Natural killer cell (primary cell): ENCODE data around the gene IRAK1. TPM values are rescaled to one million over a fixed set of nuclear protein-coding genes. Genes with fewer than 3 reads are reported as not detected.

ENCODE experiments used
- ATAC-seq, 3 donors: fragments of 150-1000 bp in 2 of 3; fragments of 200-7000 bp in 1 of 3; cut with Tn5 transposase; 1 replicate in 1 of 3; 2 replicates in 2 of 3; pipeline ENCODE4 v1.10.0; 2021; ENCODE audit warnings: mild to moderate bottlenecking in 2 of 3, moderate library complexity in 2 of 3
- DNase-seq, 2 donors: peaks; one replicate each; pipeline versions ENCODE4 v3.0.0 to v3.0.0-alpha.2; 2013 to 2021; ENCODE audit warnings: mixed read lengths in 1 of 2
- H3K27ac ChIP-seq: one replicate; pipeline ENCODE4 v1.5.1; 2013; ENCODE audit warnings: mild to moderate bottlenecking, low read length
- H3K27me3 ChIP-seq: one replicate; pipeline ENCODE4 v1.6.1; 2013; ENCODE audit warnings: low read length; ENCODE audit not compliant: control insufficient read depth, insufficient read depth
- H3K36me3 ChIP-seq: one replicate; pipeline ENCODE4 v1.6.1; 2013; ENCODE audit warnings: low read length; ENCODE audit not compliant: control insufficient read depth, insufficient read depth
- H3K4me1 ChIP-seq: one replicate; pipeline ENCODE4 v1.6.1; 2013; ENCODE audit warnings: low read length; ENCODE audit not compliant: control insufficient read depth, insufficient read depth
- H3K4me3 ChIP-seq: one replicate; pipeline ENCODE4 v1.5.1; 2013; ENCODE audit warnings: low read length
- H3K9me3 ChIP-seq: one replicate; pipeline ENCODE4 v1.6.1; 2013; ENCODE audit warnings: low read length; ENCODE audit not compliant: control insufficient read depth, insufficient read depth
- H3K27ac Mint-ChIP-seq, 2 donors: one replicate each; pipeline ENCODE4 v1.8.0; 2022; ENCODE audit warnings: mild to moderate bottlenecking in 2 of 2, mixed read lengths in 2 of 2, moderate library complexity in 1 of 2
- H3K27me3 Mint-ChIP-seq, 2 donors: one replicate each; pipeline ENCODE4 v1.8.0; 2022; ENCODE audit warnings: low read depth in 2 of 2, mixed read lengths in 2 of 2
- H3K36me3 Mint-ChIP-seq: one replicate; pipeline ENCODE4 v1.8.0; 2022; ENCODE audit warnings: mixed read lengths
- H3K4me1 Mint-ChIP-seq, 2 donors: one replicate each; pipeline ENCODE4 v1.8.0; 2022; ENCODE audit warnings: mixed read lengths in 2 of 2
- H3K4me3 Mint-ChIP-seq: one replicate; pipeline ENCODE4 v1.8.0; 2022; ENCODE audit warnings: mild to moderate bottlenecking, moderate library complexity, mixed read lengths
- H3K9me3 Mint-ChIP-seq, 2 donors: one replicate each; pipeline ENCODE4 v1.8.0; 2022; ENCODE audit warnings: mixed read lengths in 2 of 2
- WGBS: methylation state at CpG from one replicate; pipeline ENCODE4 v1.1.7; 2013; ENCODE audit warnings: missing lambda C conversion rate; ENCODE audit not compliant: insufficient coverage; 5-methylcytosine and 5-hydroxymethylcytosine counted together
- intact Hi-C: fragments of 100-400 bp; cut with micrococcal nuclease; formaldehyde crosslinking; loops from one replicate; pipeline ENCODE4 v1.14.2; 2022
- total RNA-seq, 4 donors: library from RNA; stranded (reverse); fragments of 120-200 nt in 1 of 4; gene quantifications; one replicate each; pipeline versions ENCODE4 v1.2.3 to v1.2.4, GENCODE V29; 2013 to 2022
- TF ChIP-seq, protein P1 (sequence below): fragments of 200-600 bp; IDR thresholded peaks from one replicate; pipeline ENCODE4 v1.8.0; 2022; ENCODE audit warnings: antibody characterized with exemption

Gene IRAK1
- total RNA-seq, 3 donors from 2014 or later (not counting 1 experiment from before 2014, with no cell fraction given), result 87.5 to 114 (median 107) TPM

DNA sequence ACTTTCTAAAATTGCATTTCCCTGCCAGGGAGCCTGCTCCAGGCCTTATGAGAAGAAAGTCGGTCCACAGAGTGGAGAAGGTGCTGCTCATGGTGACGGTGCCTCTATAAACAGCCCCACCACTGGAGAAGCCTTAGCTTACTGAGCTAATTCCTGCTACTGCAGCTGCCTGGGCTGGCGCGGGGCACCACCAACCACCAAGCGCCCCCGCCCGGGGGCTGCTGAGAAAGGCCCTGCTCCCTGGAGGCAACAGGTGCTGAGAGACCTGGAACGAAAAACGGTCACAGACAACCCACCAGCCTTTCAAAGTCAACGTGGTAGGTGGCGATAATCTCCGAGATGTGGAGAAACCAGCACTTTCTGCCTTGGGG lies 51.0 kb downstream of the IRAK1 start:
- DNase-seq (peak in 1 of 2 donors; percentile 67), ATAC-seq (no peak)
- no peaks in the 10 kb centered on the region for H3K9me3 Mint-ChIP-seq
- peak overlapping the region; percentile 83 for H3K27ac ChIP-seq
- H3K4me3 ChIP-seq, result peak overlapping the region; percentile 97
- H3K4me3 Mint-ChIP-seq, result peak overlapping the region; percentile 100
- H3K27me3 ChIP-seq, result no peaks in the 10 kb centered on the region
- peaks cover 58% of the 10 kb centered on the region for H3K4me1 ChIP-seq
- no peaks in the 10 kb centered on the region for H3K9me3 ChIP-seq
- H3K36me3 Mint-ChIP-seq, result no peaks in the 10 kb centered on the region
- WGBS, result 0% methylated on average over 8 of the region's 12 CpGs
- peaks cover 3% of the 10 kb centered on the region for H3K36me3 ChIP-seq
- H3K27ac Mint-ChIP-seq, result peak overlapping the region; percentile 99 to 100
- H3K27me3 Mint-ChIP-seq, result no peaks in the 10 kb centered on the region
- peaks cover 36 to 48% of the 10 kb centered on the region in 2 donors for H3K4me1 Mint-ChIP-seq
- TF ChIP-seq, protein P1, sequence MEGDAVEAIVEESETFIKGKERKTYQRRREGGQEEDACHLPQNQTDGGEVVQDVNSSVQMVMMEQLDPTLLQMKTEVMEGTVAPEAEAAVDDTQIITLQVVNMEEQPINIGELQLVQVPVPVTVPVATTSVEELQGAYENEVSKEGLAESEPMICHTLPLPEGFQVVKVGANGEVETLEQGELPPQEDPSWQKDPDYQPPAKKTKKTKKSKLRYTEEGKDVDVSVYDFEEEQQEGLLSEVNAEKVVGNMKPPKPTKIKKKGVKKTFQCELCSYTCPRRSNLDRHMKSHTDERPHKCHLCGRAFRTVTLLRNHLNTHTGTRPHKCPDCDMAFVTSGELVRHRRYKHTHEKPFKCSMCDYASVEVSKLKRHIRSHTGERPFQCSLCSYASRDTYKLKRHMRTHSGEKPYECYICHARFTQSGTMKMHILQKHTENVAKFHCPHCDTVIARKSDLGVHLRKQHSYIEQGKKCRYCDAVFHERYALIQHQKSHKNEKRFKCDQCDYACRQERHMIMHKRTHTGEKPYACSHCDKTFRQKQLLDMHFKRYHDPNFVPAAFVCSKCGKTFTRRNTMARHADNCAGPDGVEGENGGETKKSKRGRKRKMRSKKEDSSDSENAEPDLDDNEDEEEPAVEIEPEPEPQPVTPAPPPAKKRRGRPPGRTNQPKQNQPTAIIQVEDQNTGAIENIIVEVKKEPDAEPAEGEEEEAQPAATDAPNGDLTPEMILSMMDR, result no peak
- intact Hi-C loops, result loop anchor here (5.0 kb wide), 2 partner anchors 41 to 206 kb away; partner anchors contain the start of genes ARHGAP4 and PLXNB3

DNA sequence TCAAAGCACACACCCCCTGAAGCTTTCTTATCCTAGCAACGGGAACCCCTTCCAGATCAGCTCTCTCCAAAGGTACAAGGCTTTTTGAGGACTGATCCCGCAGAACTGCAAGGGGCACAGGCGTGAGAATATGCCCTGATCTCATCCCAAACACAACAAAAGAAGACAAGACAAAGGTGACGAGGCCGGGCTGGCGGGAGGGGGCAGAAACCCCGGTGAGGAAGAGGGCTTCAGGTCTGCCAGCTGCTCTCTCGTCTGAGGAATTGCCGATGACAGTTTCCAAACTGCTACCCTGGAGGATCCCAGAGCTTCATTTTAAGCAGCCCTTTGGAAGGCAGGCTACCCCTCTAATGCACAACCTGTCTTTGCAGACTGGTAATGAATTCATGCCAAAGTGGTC lies 51.4 kb downstream of the IRAK1 start:
- H3K4me3 Mint-ChIP-seq, result peak overlapping the region; percentile 100
- no peaks in the 10 kb centered on the region for H3K9me3 ChIP-seq
- H3K4me1 Mint-ChIP-seq, result peaks cover 32 to 48% of the 10 kb centered on the region in 2 donors
- H3K27ac Mint-ChIP-seq, result peak overlapping the region; percentile 97 to 99
- DNase-seq (no peak), ATAC-seq (no peak)
- peak overlapping the region; percentile 2 for H3K4me3 ChIP-seq
- TF ChIP-seq, protein P1, result no peak
- no peaks in the 10 kb centered on the region for H3K36me3 Mint-ChIP-seq
- H3K27me3 ChIP-seq, result no peaks in the 10 kb centered on the region
- H3K27me3 Mint-ChIP-seq, result no peaks in the 10 kb centered on the region
- peaks cover 53% of the 10 kb centered on the region for H3K4me1 ChIP-seq
- 16% methylated on average over 8 of the region's 9 CpGs for WGBS
- no peaks in the 10 kb centered on the region for H3K9me3 Mint-ChIP-seq
- H3K36me3 ChIP-seq, result peaks cover 6% of the 10 kb centered on the region
- intact Hi-C loops, result loop anchor here (5.0 kb wide), 2 partner anchors 41 to 206 kb away; partner anchors contain the start of genes ARHGAP4 and PLXNB3
- H3K27ac ChIP-seq, result peak overlapping the region; percentile 83

DNA sequence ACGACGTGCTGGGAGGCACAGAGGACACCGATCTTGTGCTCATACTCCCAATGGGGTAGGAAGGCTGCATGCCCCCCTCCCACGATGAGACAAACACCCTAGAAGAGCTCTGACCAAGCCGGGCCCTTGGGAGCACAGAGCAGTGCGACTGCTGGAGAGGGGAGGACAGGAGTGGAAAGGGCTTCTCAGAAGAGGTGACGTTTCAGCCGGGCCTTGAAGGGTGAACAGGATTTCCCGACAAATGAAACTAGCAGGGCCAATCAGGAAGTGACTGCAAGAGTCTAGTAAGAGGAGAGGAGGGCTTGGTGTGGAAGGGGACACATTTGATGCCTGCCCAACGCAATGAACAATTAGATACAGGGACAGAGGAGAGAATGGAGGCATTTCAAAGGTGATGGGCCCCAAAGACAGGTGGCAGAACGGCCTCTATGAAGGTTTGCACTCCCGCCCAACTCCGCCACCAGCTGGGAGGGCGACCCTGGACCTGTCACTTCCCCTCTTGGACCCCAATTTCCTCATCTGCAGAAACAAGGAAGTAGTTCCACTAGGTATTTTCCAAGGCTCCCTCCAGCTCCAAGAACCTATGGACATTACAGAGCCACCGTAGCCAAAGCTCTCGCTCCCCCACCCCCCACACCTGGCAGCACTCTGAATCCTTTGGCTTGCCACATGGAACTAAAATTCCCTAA lies 52.0 kb downstream of the IRAK1 start:
- Mint-ChIP-seq H3K4me3 (peak overlapping the region; percentile 100), H3K9me3 (no peaks in the 10 kb centered on the region), H3K27me3 (no peaks in the 10 kb centered on the region), H3K27ac (peak overlapping the region; percentile 97 to 99), H3K36me3 (no peaks in the 10 kb centered on the region), H3K4me1 (peaks cover 28 to 48% of the 10 kb centered on the region in 2 donors)
- peak in 1 of 2 donors; percentile 64 for DNase-seq
- TF ChIP-seq, protein P1, result no peak
- WGBS, result 18% methylated on average over 10 of the region's 16 CpGs
- Histone ChIP-seq H3K9me3 (no peaks in the 10 kb centered on the region), H3K36me3 (peaks cover 11% of the 10 kb centered on the region), H3K27me3 (no peaks in the 10 kb centered on the region), H3K4me1 (peaks cover 51% of the 10 kb centered on the region), H3K27ac (peak overlapping the region; percentile 83), H3K4me3 (peak overlapping the region; percentile 2)
- intact Hi-C loops, result loop anchor here (5.0 kb wide), 2 partner anchors 40 to 205 kb away; partner anchors contain the start of genes ARHGAP4 and PLXNB3
- no peak for ATAC-seq
